Measurements from ENCODE around the gene TSSC4. TPM values are rescaled to one million over a fixed set of nuclear protein-coding genes. Genes with fewer than 3 reads are reported as not detected.
"Not testable (repeated sequence)": the region's sequence is repeated elsewhere in the genome, so short reads cannot be mapped to it uniquely, and the experiment has no call there.

TSSC4 gene
- total RNA-seq, result 29.7 TPM

- H3K4me1 ChIP-seq (ENCODE audit: insufficient read depth, low read length), result peaks cover 26% of the 10 kb centered on the region
- H3K4me3 ChIP-seq (ENCODE audit: low read length), result peak within 1 kb of the TSS; percentile 100
- H3K27me3 ChIP-seq (ENCODE audit: insufficient read depth, low read length), result no peaks in the 10 kb centered on the region
- H3K9me3 ChIP-seq (ENCODE audit: low read depth, low read length), result no peaks in the 10 kb centered on the region
Observed at GRCh38 chr11:2400069-2400761, at the start of gene TSSC4. Gene TSSC4, plus strand, starts transcription at chr11:2400750. Its CDS starts 1,884 bp downstream, at chr11:2402634.

GRCh38 chr11:2351701-2352100 is 48.8 kb upstream of the TSSC4 start:
- H3K27me3 ChIP-seq (ENCODE audit: insufficient read depth, low read length), result no peaks in the 10 kb centered on the region
- no peaks in the 10 kb centered on the region for H3K9me3 ChIP-seq (ENCODE audit: low read depth, low read length)
- no peaks in the 10 kb centered on the region for H3K4me1 ChIP-seq (ENCODE audit: insufficient read depth, low read length)
- no peak overlapping the region for H3K4me3 ChIP-seq (ENCODE audit: low read length)

- Histone ChIP-seq H3K9me3 (ENCODE audit: low read depth, low read length) (no peaks in the 10 kb centered on the region), H3K4me1 (ENCODE audit: insufficient read depth, low read length) (no peaks in the 10 kb centered on the region), H3K27me3 (ENCODE audit: insufficient read depth, low read length) (no peaks in the 10 kb centered on the region), H3K4me3 (ENCODE audit: low read length) (no peak overlapping the region)
Observed at GRCh38 chr11:2352420-2352819, 48.1 kb upstream of the TSSC4 start.

GRCh38 chr11:2355000-2355644 is 45.4 kb upstream of the TSSC4 start:
- no peaks in the 10 kb centered on the region for H3K27me3 ChIP-seq (ENCODE audit: insufficient read depth, low read length)
- no peaks in the 10 kb centered on the region for H3K4me1 ChIP-seq (ENCODE audit: insufficient read depth, low read length)
- no peak overlapping the region for H3K4me3 ChIP-seq (ENCODE audit: low read length)
- no peaks in the 10 kb centered on the region for H3K9me3 ChIP-seq (ENCODE audit: low read depth, low read length)

GRCh38 chr11:2357246-2357645 is 43.3 kb upstream of the TSSC4 start:
- H3K4me3 ChIP-seq (ENCODE audit: low read length), result no peak overlapping the region
- no peaks in the 10 kb centered on the region for H3K9me3 ChIP-seq (ENCODE audit: low read depth, low read length)
- H3K27me3 ChIP-seq (ENCODE audit: insufficient read depth, low read length), result no peaks in the 10 kb centered on the region
- no peaks in the 10 kb centered on the region for H3K4me1 ChIP-seq (ENCODE audit: insufficient read depth, low read length)

- H3K4me3 ChIP-seq (ENCODE audit: low read length); H3K9me3 ChIP-seq (ENCODE audit: low read depth, low read length); H3K27me3 ChIP-seq (ENCODE audit: insufficient read depth, low read length); H3K4me1 ChIP-seq (ENCODE audit: insufficient read depth, low read length): not testable (repeated sequence)
Observed at GRCh38 chr11:2357651-2358050, 42.9 kb upstream of the TSSC4 start.

- Histone ChIP-seq H3K27me3 (ENCODE audit: insufficient read depth, low read length) (no peaks in the 10 kb centered on the region), H3K9me3 (ENCODE audit: low read depth, low read length) (no peaks in the 10 kb centered on the region), H3K4me1 (ENCODE audit: insufficient read depth, low read length) (no peaks in the 10 kb centered on the region), H3K4me3 (ENCODE audit: low read length) (no peak overlapping the region)
Observed at GRCh38 chr11:2358754-2359442, 41.7 kb upstream of the TSSC4 start.

GRCh38 chr11:2359557-2359956 is 41.0 kb upstream of the TSSC4 start:
- H3K4me1 ChIP-seq (ENCODE audit: insufficient read depth, low read length), result no peaks in the 10 kb centered on the region
- no peak overlapping the region for H3K4me3 ChIP-seq (ENCODE audit: low read length)
- H3K9me3 ChIP-seq (ENCODE audit: low read depth, low read length), result no peaks in the 10 kb centered on the region
- H3K27me3 ChIP-seq (ENCODE audit: insufficient read depth, low read length), result no peaks in the 10 kb centered on the region

- Histone ChIP-seq H3K4me3 (ENCODE audit: low read length) (no peak overlapping the region), H3K27me3 (ENCODE audit: insufficient read depth, low read length) (no peaks in the 10 kb centered on the region), H3K4me1 (ENCODE audit: insufficient read depth, low read length) (no peaks in the 10 kb centered on the region), H3K9me3 (ENCODE audit: low read depth, low read length) (no peaks in the 10 kb centered on the region)
Observed at GRCh38 chr11:2360081-2360642, 40.4 kb upstream of the TSSC4 start.

- Histone ChIP-seq H3K27me3 (ENCODE audit: insufficient read depth, low read length) (no peaks in the 10 kb centered on the region), H3K4me1 (ENCODE audit: insufficient read depth, low read length) (no peaks in the 10 kb centered on the region), H3K4me3 (ENCODE audit: low read length) (no peak overlapping the region), H3K9me3 (ENCODE audit: low read depth, low read length) (no peaks in the 10 kb centered on the region)
Observed at GRCh38 chr11:2361565-2361964, 39.0 kb upstream of the TSSC4 start.

GRCh38 chr11:2362414-2362813 is 38.1 kb upstream of the TSSC4 start:
- Histone ChIP-seq H3K9me3 (ENCODE audit: low read depth, low read length) (no peaks in the 10 kb centered on the region), H3K27me3 (ENCODE audit: insufficient read depth, low read length) (no peaks in the 10 kb centered on the region), H3K4me3 (ENCODE audit: low read length) (no peak overlapping the region), H3K4me1 (ENCODE audit: insufficient read depth, low read length) (no peaks in the 10 kb centered on the region)

- H3K4me1 ChIP-seq (ENCODE audit: insufficient read depth, low read length), result no peaks in the 10 kb centered on the region
- H3K9me3 ChIP-seq (ENCODE audit: low read depth, low read length), result no peaks in the 10 kb centered on the region
- no peaks in the 10 kb centered on the region for H3K27me3 ChIP-seq (ENCODE audit: insufficient read depth, low read length)
- no peak overlapping the region for H3K4me3 ChIP-seq (ENCODE audit: low read length)
Observed at GRCh38 chr11:2363130-2363529, 37.4 kb upstream of the TSSC4 start.

GRCh38 chr11:2363577-2364370 is 36.8 kb upstream of the TSSC4 start:
- Histone ChIP-seq H3K27me3 (ENCODE audit: insufficient read depth, low read length) (no peaks in the 10 kb centered on the region), H3K9me3 (ENCODE audit: low read depth, low read length) (no peaks in the 10 kb centered on the region), H3K4me3 (ENCODE audit: low read length) (no peak overlapping the region), H3K4me1 (ENCODE audit: insufficient read depth, low read length) (no peaks in the 10 kb centered on the region)

GRCh38 chr11:2364386-2364785 is 36.2 kb upstream of the TSSC4 start:
- not testable (repeated sequence) for H3K4me3 ChIP-seq (ENCODE audit: low read length); H3K27me3 ChIP-seq (ENCODE audit: insufficient read depth, low read length); H3K4me1 ChIP-seq (ENCODE audit: insufficient read depth, low read length); H3K9me3 ChIP-seq (ENCODE audit: low read depth, low read length)

Data from mononuclear cell (primary cell).